ENCODE results near the gene QSOX1. TPM values are rescaled to one million over a fixed set of nuclear protein-coding genes. Genes with fewer than 3 reads are reported as not detected.

QSOX1 gene
- total RNA-seq, 4 donors from 2014 or later, result 19.6 to 45.2 (median 28.4) TPM

GRCh38 chr1:180136968-180137356, 17.7 kb upstream of the QSOX1 start:
- no peak for TF ChIP-seq CTCF (IDR thresholded peaks at IDR 0.05)
- TF ChIP-seq POLR2A (IDR thresholded peaks at IDR 0.05), result no peak
- no peak for DNase-seq
- H3K27me3 ChIP-seq, result no peaks in the 10 kb centered on the region
- H3K4me3 ChIP-seq (replicated peaks in 1 of 3), result no peak overlapping the region
- H3K9me3 ChIP-seq, result no peaks in the 10 kb centered on the region
- H3K36me3 ChIP-seq, result no peaks in the 10 kb centered on the region
- no peak overlapping the region for H3K27ac ChIP-seq
- H3K4me1 ChIP-seq, result no peaks in the 10 kb centered on the region
- intact Hi-C loops (cut with DNase I), result no loop called here

- H3K36me3 ChIP-seq, result no peaks in the 10 kb centered on the region
- no peak for DNase-seq
- no peak for TF ChIP-seq POLR2A (IDR thresholded peaks at IDR 0.05)
- TF ChIP-seq CTCF (IDR thresholded peaks at IDR 0.05), result no peak
- H3K4me1 ChIP-seq, result no peaks in the 10 kb centered on the region
- no peaks in the 10 kb centered on the region for H3K9me3 ChIP-seq
- intact Hi-C loops (cut with DNase I), result no loop called here
- WGBS, 2 donors, result 79 to 82% methylated on average over 2 of the region's 2 CpGs
- H3K27me3 ChIP-seq, result no peaks in the 10 kb centered on the region
- H3K27ac ChIP-seq, result no peak overlapping the region
- H3K4me3 ChIP-seq (replicated peaks in 1 of 3), result no peak overlapping the region
These were observed 16.9 kb upstream of the QSOX1 start for GRCh38 chr1:180137776-180138175.

- no peaks in the 10 kb centered on the region for H3K4me1 ChIP-seq
- intact Hi-C loops (cut with DNase I), result no loop called here
- H3K9me3 ChIP-seq, result no peaks in the 10 kb centered on the region
- no peaks in the 10 kb centered on the region for H3K36me3 ChIP-seq
- H3K27ac ChIP-seq, result no peak overlapping the region
- no peaks in the 10 kb centered on the region for H3K27me3 ChIP-seq
- H3K4me3 ChIP-seq (replicated peaks in 1 of 3), result no peak overlapping the region
- 73% methylated on average over 6 of the region's 6 CpGs for WGBS, 2 donors
- no peak for DNase-seq
- no peak for TF ChIP-seq POLR2A (IDR thresholded peaks at IDR 0.05)
- TF ChIP-seq CTCF (IDR thresholded peaks at IDR 0.05), result no peak
These were observed 13.2 kb upstream of the QSOX1 start for GRCh38 chr1:180141381-180141934.

- no peaks in the 10 kb centered on the region for H3K4me1 ChIP-seq
- H3K9me3 ChIP-seq, result no peaks in the 10 kb centered on the region
- intact Hi-C loops (cut with DNase I), result no loop called here
- WGBS, 2 donors, result 80 to 82% methylated on average over 3 of the region's 3 CpGs
- no peaks in the 10 kb centered on the region for H3K27me3 ChIP-seq
- H3K36me3 ChIP-seq, result no peaks in the 10 kb centered on the region
- H3K4me3 ChIP-seq (replicated peaks in 1 of 3), result no peak overlapping the region
- no peak overlapping the region for H3K27ac ChIP-seq
- DNase-seq, result no peak
- no peak for TF ChIP-seq CTCF (IDR thresholded peaks at IDR 0.05)
These were observed 11.3 kb upstream of the QSOX1 start for GRCh38 chr1:180143359-180143758.

- Histone ChIP-seq H3K4me1 (no peaks in the 10 kb centered on the region), H3K9me3 (no peaks in the 10 kb centered on the region), H3K4me3 (replicated peaks in 1 of 3) (no peak overlapping the region), H3K36me3 (no peaks in the 10 kb centered on the region), H3K27ac (no peak overlapping the region), H3K27me3 (no peaks in the 10 kb centered on the region)
- 76 to 84% methylated on average over 6 of the region's 6 CpGs for WGBS, 2 donors
- no peak for TF ChIP-seq POLR2A (IDR thresholded peaks at IDR 0.05)
- TF ChIP-seq CTCF (IDR thresholded peaks at IDR 0.05), result no peak
- DNase-seq, result no peak
- intact Hi-C loops (cut with DNase I), result no loop called here
These were observed 9.9 kb upstream of the QSOX1 start for GRCh38 chr1:180144659-180145357.

Measured in thyroid gland (tissue), 4 donors.